MM.1S (cell line): ENCODE results near the gene DGUOK.

Experiments
- CTCF ChIP-seq: fragments of 300-600 bp; sonication (generic); IDR thresholded peaks from 2 replicates; pipeline ENCODE4 v1.5.1; 2016; ENCODE audit warnings: antibody characterized with exemption, low read length, mixed read lengths
- EZH2phosphoT487 ChIP-seq: fragments of 300-600 bp; sonication (generic); IDR thresholded peaks from 2 replicates; pipeline ENCODE4 v1.6.1; 2018; ENCODE audit warnings: antibody characterized with exemption, low read length

GRCh38 chr2:73917296-73917695 is 9.4 kb upstream of the DGUOK start:
- TF ChIP-seq CTCF: no peak
- no peak for TF ChIP-seq EZH2phosphoT487
